GM12872 (cell line): ENCODE results near the gene PCYT2.

Experiments
- CTCF ChIP-seq: IDR thresholded peaks from 3 replicates; pipeline ENCODE4 v1.5.1; 2011; ENCODE audit warnings: low read depth, mild to moderate bottlenecking, low read length, moderate library complexity; ENCODE audit not compliant: insufficient read depth

The PCYT2 gene

GRCh38 chr17:81865733-81866439 is 45.3 kb downstream of the PCYT2 start:
- no peak for TF ChIP-seq CTCF

- no peak for TF ChIP-seq CTCF
Measured at GRCh38 chr17:81865358-81865732, 45.9 kb downstream of the PCYT2 start.

GRCh38 chr17:81863833-81864768 is 47.1 kb downstream of the PCYT2 start:
- 0 out of 3 replicates have a peak, but pooled peaks have one; percentile 8 for TF ChIP-seq CTCF

- no peak for TF ChIP-seq CTCF
Measured at GRCh38 chr17:81863123-81863675, 48.0 kb downstream of the PCYT2 start.

GRCh38 chr17:81860756-81861568 is 50.2 kb downstream of the PCYT2 start:
- no peak for TF ChIP-seq CTCF

GRCh38 chr17:81859906-81860755 is 51.1 kb downstream of the PCYT2 start, which contains the start of gene P4HB:
Gene P4HB, minus strand, starts transcription at chr17:81860535. Its CDS starts 64 bp downstream, at chr17:81860471.
- TF ChIP-seq CTCF = no peak
